GM21423 (cell line): Measurements from ENCODE around the gene KCNK13.
"Not testable (repeated sequence)": the region's sequence is repeated elsewhere in the genome, so short reads cannot be mapped to it uniquely, and the experiment has no call there.

Experiments used
- ATAC-seq: cut with Tn5 transposase; IDR thresholded peaks from one replicate; pipeline ENCODE4 v1.9.1; 2021; ENCODE audit warnings: mild to moderate bottlenecking, moderate library complexity; ENCODE audit not compliant: unreplicated experiment

KCNK13 gene

GRCh38 chr14:90061685-90062126 is at the start of gene KCNK13:
TSS of gene KCNK13 (plus strand) at chr14:90061994. CDS start at chr14:90062206, 212 bp downstream.
- no peak for ATAC-seq

- ATAC-seq, result no peak
These were observed 44.4 kb upstream of the KCNK13 start for GRCh38 chr14:90017371-90017770.

- ATAC-seq, result no peak
These were observed 41.8 kb upstream of the KCNK13 start for GRCh38 chr14:90019824-90020523.

- ATAC-seq, result no peak
These were observed 38.5 kb upstream of the KCNK13 start for GRCh38 chr14:90023176-90023896.

- no peak for ATAC-seq
These were observed 36.9 kb upstream of the KCNK13 start for GRCh38 chr14:90024910-90025309.

- not testable (repeated sequence) for ATAC-seq
These were observed 35.2 kb upstream of the KCNK13 start for GRCh38 chr14:90026608-90027007.

- ATAC-seq, result no peak
These were observed 34.0 kb upstream of the KCNK13 start for GRCh38 chr14:90027842-90028241.

- no peak for ATAC-seq
These were observed 27.6 kb upstream of the KCNK13 start for GRCh38 chr14:90034156-90034555.

GRCh38 chr14:90034835-90035525 is 26.8 kb upstream of the KCNK13 start:
- no peak for ATAC-seq

- no peak for ATAC-seq
These were observed 22.4 kb upstream of the KCNK13 start for GRCh38 chr14:90039253-90040010.

GRCh38 chr14:90040411-90040810 is 21.4 kb upstream of the KCNK13 start:
- ATAC-seq, result no peak

GRCh38 chr14:90042496-90043252 is 19.1 kb upstream of the KCNK13 start:
- no peak for ATAC-seq

GRCh38 chr14:90045616-90046015 is 16.2 kb upstream of the KCNK13 start:
- no peak for ATAC-seq

GRCh38 chr14:90049390-90049789 is 12.4 kb upstream of the KCNK13 start:
- no peak for ATAC-seq

GRCh38 chr14:90050271-90050670 is 11.5 kb upstream of the KCNK13 start:
- ATAC-seq, result no peak

GRCh38 chr14:90053044-90053443 is 8.8 kb upstream of the KCNK13 start:
- ATAC-seq, result no peak

- ATAC-seq, result no peak
These were observed 7.0 kb upstream of the KCNK13 start for GRCh38 chr14:90054803-90055202.

- ATAC-seq, result no peak
These were observed 5.0 kb upstream of the KCNK13 start for GRCh38 chr14:90056826-90057225.

GRCh38 chr14:90058876-90059458 is 2.8 kb upstream of the KCNK13 start:
- no peak for ATAC-seq
